HCEC 1CT (cell line): ENCODE results near the gene PBXIP1.
"Not testable (repeated sequence)": the region's sequence is repeated elsewhere in the genome, so short reads cannot be mapped to it uniquely, and the experiment has no call there.

Source experiments
- DNase-seq: peaks from one replicate; pipeline ENCODE4 v3.0.0-alpha.2; 2017

The PBXIP1 gene

DNA sequence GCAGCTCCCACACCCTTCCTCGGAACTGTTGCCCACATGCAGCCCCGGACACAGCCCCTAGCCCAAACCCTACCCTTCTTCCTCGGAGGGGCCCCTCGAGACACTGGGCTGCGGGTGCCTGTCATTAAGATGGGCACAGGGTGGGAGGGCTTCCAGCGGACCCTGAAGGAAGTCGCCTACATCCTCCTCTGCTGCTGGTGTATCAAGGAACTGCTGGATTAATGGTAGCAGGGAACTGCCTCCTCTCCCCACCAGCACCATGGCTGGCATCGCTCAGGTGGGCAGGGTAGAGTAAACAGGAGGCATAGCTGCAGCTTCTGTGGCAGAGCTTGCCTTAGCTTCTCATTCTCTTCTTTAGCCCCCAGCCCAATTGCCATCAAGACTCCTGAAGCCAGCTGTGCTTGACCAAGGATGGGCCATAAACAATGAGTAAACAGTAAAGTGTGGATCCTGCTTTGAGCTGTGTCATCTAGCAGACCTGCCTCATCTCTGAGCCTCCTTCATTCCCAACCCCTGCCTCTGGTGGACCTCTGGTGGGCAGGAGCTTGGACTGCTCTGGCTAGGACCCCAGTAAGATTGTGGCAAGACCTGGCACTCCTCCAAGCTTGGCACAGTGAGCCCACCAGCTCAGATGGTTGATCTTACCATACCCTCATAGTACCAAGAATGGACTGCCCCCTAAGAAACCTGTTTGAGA lies 37.8 kb upstream of the PBXIP1 start, which contains the start of gene LENEP:
TSS of gene LENEP (plus strand) at position 15 of the 697 bp plus-strand sequence. CDS start at position 37, 22 bp downstream.
- no peak for DNase-seq

DNA sequence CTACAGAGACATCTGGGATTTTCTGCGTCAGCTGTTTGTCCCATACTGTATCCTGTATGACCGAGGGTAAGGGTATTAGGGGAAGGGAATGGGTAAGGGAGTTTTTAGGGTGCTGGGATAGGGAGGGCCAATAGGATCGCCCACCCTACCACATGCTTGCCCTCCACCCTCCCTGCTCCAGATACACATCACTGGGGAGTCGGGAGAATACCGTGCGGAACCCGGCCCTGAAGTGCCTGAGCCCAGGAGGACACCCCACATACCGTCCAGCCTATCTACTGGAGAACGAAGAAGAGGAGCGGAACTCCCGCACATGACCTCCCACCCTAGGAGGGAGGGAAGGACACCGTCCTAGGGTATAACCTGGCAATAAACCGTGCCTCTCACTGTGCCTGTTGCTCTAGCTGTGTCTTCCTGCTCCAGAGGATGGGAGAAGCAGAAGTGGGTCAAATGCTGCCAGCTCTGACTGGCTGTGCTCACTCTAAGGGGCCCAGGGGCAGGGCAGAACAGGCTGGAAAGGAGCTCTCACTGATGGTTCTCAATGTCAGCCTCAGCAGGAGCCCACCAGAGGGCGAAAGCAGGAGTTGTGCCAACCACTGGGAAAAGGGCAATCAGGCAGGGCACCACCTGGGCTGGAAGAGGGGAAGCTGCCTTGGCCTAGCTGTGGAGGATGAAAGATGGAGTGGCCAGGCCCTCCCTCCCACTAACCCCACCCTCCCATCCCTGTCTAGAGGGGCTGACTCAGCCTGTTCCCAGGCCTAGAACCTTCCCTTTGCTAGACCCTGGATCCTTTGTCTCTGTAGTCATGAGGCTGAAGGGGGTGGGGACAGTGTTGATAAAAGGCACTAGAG lies 37.0 kb upstream of the PBXIP1 start:
- DNase-seq: no peak

DNA sequence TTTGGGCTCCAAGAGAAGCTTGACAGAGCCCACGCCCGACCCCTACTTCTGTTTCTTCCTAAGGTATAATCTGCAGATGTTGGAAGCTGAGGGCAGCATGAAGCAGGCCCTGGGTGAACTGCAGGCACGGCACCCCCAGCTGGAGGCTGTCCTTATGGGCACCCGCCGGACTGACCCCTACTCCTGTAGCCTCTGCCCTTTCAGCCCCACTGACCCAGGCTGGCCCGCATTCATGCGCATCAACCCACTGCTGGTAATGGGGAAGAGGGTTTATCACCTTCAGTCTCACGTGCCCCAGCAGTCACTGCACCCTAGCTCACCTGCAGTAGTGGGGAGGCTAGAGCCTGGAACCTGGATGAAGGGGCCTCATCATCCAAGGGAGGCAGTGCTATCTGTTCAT lies 34.4 kb upstream of the PBXIP1 start:
- no peak for DNase-seq

DNA sequence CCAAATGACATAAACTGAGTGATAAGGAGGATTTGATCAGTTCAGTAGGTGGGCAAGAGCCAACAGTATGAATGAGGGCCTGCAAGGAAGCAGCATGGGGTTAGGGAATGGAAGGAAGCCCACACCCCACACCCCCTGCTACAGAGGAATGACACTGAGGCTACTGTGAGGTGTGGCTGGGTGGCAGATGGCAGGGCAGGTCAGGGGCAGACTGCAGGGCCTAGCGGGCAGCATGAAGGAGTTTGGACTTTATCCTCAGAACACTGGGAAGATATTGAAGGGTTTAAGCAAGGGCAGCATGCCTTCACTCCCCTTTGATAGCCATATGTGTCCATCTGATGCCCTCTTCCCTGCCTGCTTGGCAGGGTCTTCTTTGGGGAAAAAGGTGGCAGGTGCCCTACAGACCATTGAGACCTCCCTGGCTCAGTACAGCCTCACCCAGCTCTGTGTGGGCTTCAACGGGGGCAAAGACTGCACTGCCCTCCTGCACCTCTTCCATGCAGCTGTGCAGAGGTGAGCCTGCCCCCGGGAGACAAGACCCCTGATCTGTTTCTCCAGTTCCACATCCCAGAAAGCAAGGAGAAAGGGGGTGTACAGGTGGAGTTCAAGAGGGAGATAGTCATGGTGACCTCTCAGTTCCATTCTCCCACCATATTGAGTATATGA lies 33.4 kb upstream of the PBXIP1 start:
- no peak for DNase-seq

DNA sequence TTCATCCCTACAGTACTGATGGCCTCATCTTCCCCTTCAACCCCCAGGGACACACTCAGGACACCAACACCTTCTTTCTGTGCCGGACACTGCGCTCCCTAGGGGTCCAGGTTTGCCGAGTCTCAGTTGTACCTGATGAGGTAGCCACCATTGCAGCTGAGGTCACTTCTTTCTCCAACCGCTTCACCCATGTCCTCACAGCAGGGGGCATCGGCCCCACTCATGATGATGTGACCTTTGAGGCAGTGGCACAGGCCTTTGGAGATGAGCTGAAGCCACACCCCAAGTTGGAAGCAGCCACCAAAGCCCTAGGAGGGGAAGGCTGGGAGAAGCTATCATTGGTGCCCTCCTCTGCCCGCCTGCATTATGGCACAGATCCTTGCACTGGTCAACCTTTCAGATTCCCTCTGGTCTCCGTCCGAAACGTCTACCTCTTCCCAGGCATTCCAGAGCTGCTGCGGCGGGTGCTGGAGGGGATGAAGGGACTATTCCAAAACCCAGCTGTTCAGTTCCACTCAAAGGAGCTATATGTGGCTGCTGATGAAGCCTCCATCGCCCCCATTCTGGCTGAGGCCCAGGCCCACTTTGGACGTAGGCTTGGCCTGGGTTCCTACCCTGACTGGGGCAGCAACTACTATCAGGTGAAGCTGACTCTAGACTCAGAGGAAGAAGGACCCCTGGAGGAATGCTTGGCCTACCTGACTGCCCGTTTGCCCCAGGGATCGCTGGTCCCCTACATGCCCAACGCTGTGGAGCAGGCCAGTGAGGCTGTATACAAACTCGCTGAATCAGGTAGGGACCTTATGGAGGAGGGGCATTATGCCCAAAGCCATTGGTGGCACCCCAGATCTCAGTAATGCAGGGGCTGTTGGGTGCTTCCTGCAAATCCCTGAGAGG lies 32.4 kb upstream of the PBXIP1 start:
- DNase-seq: no peak

DNA sequence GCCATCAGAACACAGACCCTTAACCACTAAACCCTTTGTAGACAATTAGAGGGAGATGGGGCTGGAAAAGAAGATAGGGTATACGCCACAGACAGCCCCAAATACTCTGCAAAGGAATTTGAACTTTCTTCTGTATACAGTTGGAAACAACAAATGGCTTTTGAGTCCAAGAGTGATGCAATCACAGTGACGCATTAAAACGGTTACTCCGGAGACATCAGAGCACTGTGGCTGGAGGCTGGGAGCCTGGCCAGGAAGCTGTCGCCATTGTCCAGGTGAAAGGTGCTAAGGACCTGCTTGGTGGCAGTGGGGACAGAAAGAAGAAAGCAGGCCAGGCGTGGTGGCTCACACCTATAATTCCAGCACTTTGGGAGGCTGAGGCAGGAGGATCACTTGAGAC lies 31.4 kb upstream of the PBXIP1 start:
- DNase-seq: no peak

DNA sequence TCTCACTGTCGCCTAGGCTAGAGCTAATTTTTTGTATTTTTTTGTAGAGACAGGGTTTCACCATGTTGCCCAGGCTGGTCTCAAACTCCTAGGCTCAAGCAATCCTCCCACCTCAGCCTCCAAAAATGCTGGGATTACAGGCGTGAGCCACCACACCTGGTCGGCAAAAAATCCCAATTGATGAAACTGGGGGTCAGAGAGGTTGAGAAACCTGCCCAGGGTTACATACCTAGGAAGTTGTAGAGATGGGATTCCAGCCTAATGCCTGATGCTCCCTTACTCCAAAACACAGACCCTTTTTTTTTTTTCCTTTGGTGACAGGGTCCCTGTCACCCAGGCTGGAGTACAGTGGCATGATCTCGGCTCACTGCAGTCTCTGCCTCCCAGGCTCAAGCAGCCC lies 30.8 kb upstream of the PBXIP1 start:
- not testable (repeated sequence) for DNase-seq

DNA sequence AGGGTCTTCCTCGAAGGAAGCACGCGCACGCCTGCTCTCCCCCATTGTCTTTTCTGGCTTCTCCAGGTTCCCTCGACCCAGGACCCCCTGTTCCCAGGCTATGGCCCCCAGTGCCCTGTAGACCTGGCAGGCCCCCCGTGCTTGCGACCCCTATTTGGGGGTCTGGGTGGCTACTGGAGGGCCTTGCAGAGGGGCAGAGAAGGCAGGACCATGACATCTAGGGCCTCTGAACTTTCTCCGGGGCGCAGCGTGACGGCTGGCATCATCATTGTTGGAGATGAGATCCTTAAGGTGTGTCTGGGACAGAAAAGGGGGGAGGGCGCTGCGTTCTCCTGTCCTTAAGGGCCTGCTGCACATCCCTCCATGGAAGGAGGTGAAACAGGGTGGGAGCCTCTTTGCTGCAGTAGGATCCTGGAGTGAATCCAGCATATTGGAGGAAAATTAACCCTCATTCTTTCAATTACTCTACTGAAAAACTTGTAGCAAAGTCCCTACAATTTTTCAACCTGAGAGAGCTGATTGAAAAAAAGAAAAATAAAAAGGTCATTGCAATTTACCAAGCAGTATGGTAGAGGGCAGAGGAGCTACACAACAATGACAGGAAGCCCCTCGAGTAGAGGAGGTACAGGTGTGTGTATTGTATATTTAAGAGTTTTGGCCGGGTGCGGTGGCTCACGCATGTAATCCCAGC lies 28.0 kb upstream of the PBXIP1 start:
- DNase-seq: no peak

DNA sequence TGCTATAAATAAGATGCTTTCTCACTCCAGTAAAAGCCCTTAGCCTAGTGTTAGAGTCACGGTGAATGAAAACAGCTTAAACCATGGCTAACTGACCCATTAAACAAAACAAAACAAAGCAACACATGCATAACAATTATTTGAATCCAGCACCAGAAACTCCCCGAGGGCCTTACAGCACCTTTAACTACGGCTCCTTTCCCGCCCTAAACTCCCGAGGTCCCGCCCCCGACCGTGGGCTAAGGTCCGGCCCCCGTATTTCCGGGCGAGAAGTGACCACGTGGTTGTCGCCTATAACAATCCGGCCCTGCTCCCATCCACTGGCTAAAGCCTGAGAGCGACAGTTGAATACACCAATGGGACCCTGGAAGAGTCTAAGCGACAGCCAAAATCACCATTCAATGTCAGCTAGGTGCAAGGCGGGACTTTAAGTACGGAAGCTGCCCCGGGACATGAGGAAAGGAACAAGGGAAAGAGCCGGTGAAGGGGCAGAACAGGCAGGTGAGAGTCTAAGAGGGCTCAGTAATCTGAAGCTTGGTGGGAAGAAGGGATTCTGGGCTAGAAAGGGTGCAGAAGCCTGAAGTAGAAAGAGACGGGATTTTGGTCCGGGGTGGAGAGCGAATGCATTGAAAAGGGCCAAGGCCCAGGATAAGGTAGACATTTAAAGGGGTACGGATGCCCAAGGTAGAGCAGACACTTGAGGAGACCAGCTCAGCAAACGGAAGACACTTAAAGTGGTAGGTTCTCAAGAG lies 27.2 kb upstream of the PBXIP1 start, which contains the start of gene FLAD1:
TSS of gene FLAD1 (plus strand) at position 448 of the 752 bp plus-strand sequence. CDS start 351 bp downstream, outside the sequence.
- peak; percentile 99 for DNase-seq

DNA sequence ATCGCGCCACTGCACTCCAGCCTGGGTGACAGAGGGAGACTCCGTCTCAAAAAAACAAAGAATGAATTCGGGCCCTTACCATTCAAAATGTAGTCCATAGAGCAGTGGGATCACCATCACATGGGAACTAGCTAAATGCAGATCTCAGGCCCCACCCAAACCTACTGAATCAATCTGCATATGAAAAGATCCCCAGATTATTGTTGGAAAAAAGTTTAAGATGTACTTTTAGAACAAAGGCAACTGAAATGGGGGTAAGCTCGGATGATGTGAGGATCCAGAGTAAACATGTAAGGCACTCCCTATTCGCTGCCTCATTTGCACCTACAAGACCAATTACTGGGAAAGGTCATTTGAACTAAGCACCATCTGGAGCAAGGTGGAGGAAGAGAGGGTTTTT lies 26.4 kb upstream of the PBXIP1 start:
- DNase-seq: no peak

DNA sequence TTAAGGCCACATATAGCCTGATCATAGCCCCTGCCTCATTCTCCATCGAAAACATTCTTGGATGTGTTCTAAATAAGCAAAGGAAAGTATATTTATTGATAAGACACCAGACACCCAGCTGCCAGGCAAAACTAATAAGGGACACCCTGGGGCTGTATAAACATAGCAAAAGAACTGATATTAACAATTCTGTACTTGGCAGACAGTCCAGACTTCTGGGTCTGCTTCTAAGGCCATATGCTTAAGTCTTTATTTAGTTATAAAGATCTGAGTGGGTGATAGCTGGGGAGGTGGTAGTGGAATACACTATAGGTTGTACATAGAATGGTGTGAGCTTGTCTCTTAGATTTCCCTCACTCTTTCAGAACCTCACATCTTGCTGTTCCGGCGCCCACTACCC lies 22.5 kb upstream of the PBXIP1 start:
- no peak for DNase-seq

DNA sequence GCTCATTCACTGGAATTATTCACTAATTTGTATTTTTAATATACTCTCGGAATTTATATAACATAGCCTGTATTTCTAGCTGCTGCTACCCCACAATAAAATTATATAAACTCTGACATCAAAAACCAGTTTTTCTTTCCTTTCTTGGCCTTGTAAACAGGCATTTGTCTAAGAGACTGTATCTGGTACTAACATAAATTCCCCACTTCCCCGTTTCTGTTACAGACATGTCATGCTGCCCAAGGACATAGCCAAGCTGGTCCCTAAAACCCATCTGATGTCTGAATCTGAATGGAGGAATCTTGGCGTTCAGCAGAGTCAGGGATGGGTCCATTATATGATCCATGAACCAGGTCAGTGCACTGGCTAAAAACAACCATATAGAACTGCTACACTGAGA lies 21.9 kb upstream of the PBXIP1 start:
- DNase-seq: not testable (repeated sequence)

DNA sequence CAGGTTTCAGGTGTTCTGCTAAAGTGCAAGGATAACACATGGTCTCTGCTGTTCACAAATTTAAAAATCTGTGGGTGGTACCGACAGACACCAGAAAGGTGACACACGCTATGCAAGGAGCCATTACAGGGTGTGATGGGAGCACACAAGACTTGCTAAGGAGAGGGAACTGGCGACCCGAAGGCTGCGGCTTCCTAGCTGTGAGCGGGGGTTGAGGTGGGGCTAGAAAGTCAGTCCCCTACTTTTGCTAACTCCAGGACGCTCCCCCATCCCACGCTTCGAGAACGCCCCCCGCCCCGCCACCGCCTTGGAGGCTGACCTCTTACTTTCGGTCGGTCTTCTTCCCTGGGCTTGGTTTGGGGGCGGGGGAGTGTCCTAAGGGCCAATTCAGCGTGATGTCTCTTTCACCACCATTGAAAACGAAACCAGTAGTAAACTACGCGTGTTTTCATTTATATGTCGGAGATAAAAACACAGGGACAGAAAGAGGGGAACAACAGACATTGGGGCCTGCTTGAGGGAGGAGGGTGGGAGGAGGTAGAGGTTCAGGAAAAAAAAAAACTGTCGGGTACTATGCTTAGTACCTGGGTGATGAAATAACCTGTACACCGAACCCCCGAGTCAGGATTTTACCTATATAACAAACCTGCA lies 19.6 kb upstream of the PBXIP1 start:
- DNase-seq: peak; percentile 44

DNA sequence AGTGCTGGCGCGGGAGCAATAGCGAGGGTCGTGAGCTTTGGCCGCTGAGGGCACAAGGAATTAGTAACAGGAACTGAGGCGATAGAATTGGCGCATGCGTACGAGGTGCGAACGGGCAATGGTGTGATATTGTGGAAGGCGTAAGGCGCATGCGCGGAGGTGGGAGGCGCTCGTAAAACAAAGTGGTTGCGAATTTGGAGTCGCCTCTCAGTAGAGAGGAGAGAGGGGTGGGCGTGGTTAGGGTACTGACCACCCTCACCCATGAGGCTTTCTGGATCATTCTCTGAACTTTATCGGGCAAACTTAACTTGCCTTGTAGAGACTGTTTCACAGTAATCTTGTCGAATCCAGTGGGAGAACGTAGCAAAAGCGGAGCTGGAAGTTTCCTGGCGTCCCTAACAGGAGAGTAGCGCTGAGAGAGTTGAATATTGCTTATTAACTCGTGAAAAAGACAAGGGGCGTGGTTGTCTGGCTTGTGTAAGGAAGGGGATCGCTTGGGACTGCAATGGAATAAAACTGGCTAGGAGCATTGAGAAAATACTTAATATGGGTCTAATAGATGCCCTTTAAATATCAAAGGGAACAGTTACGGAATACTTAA lies 19.0 kb upstream of the PBXIP1 start:
- DNase-seq: peak; percentile 93

DNA sequence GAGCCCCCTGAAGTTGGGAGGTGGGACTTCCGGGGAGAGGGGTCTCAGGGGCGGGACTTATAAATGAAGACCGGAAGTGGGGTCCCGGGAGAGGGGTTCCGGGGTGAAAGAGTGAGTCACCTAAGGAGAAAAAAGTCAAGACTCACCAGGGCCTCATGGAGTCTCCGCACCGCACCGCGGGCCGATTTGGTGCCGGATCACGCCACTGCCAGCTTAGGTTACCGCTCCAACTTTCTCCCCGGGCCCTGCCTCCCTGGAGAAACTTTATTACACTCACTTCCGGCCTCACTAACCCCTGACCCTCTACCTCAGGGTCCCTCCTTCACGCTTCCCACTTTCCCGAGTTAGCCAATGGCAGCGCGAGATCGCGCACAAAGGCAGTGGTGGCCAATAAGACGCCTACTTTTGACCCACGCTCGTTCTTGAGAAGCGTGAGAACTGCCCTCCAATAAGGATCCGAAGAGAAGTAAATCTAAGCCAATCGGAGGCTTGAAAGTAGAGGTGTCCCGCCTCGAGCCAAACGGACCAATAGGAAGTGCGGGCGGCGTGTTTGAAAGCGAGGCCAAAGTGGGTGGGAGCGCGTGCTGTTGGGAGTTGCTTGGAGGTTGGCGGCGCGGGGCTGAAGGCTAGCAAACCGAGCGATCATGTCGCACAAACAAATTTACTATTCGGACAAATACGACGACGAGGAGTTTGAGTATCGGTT lies 18.4 kb upstream of the PBXIP1 start, which contains the start of gene CKS1B:
TSS of gene CKS1B (plus strand) at position 580 of the 706 bp plus-strand sequence. CDS start at position 645, 65 bp downstream.
- DNase-seq: peak; percentile 100

DNA sequence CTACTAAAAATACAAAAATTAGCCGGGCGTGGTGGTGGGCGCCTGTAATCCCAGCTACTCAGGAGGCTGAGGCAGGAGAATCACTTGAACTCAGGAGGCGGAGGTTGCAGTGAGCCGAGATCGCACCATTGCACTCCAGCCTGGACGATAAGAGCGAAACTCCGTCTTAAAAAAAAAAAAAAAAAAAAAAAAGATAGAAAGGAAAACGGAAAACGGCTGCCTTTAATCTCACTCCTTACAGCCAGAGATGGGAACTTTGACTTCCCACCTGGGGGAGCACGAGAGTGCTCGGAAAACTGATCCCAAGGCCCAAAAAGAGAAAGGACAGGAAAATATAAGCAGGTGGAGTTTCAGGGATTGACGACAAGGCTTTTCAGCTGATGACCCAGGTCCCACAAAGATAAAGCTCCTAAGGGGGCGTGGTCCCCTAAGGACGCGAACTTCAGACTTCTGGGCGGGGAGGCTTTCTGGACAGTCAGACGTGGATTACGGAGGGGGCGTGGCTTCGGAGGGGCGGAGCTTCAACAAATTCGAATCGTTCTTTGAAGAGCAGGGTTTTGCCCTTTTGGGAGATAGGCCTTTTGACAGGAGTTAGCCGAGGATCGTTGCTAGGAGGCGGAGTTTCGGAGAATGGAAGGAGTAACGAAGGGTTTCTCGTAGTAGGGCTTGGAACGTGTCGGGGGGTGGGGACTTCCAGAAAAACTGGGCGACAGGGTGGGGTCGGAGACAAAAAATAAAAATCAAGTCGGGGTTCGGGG lies 17.6 kb upstream of the PBXIP1 start:
- DNase-seq: peak; percentile 96

DNA sequence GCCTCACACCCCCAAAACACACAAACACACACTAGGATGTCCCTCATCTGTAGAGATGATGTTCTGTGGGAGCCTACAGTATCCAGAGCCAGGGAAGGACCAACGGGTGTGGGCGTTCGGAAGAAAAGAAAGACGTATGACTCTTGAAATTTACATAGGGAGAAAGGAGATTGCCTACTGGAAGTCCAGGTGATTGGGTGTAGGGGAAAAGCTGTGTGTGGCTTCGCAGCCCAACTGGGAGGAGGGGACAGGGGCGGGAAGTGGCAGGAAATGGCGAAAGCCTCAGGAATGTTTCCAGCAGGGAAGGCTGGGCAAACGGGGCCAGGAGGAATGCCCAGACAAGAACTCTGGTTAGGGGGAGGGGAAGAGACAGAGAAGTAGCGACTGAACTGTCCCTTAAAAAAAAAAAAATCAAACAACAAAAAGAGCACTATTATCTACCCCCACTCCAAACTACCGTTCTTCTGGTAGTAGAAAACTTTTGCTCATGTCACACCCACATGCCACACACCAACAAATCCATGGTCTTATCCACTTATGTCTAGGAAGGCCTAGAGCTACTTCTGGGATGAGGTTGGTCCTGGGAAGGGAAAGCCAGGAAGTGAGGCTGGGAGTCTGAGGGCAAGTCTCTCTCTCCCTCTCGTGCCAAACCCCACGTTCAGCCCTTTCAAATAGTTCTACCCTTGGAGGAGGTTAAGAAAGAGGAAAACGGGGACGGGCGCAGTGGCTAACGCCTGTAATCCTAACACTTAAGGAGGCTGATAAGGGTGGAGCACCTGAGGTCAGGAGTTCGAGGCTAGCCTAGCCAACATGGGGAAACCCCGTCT lies 16.8 kb upstream of the PBXIP1 start:
- peak; percentile 95 for DNase-seq

DNA sequence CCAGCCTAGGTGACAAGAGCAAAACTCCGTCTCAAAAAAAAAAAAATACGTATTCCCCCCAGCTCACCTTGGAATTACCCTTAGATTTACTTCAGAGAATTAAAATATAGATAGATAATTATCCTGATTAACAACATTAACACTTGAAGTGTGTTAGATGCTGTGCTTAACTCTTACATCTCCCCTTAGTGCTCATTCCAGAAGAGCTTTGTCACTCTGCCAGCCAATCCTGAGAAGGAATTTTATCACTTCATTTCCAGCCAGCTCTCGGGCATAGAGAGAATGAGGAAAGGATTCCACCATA lies 16.3 kb upstream of the PBXIP1 start:
- no peak for DNase-seq
